ENCODE results near the gene PLA2G4A. TPM values are rescaled to one million over a fixed set of nuclear protein-coding genes. Genes with fewer than 3 reads are reported as not detected.

The PLA2G4A gene
- total RNA-seq, 2 experiments from 2014 or later: not detected

DNA sequence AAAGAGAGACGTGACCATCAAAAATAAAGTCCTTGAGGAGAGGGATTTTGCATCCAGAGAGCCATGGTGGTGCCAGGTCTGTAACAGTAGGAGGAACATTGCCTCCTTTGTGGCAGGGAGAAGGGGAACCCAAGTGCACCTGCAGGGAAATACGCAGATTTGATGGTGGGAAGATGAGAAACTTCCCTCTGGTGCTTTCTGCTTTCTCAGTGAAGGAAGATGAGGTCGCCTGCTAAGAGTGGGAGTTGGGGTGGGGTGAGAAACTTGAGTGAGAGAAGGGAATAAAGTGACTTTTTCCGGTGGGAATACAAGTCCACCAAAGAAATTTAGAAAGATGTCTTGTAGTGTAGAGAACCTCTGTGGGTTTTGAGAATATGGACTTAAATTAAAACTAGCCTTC lies 9.1 kb downstream of the PLA2G4A start:
- no peaks in the 10 kb centered on the region for H3K4me1 Mint-ChIP-seq (ENCODE audit: low read depth)
- H3K36me3 Mint-ChIP-seq (ENCODE audit: low read depth): no peaks in the 10 kb centered on the region
- no peaks in the 10 kb centered on the region for H3K9me3 Mint-ChIP-seq (ENCODE audit: insufficient read depth)
- ChIA-PET CTCF (no interaction called here), POLR2A (no interaction called here)
- no peak for DNase-seq
- H3K27ac Mint-ChIP-seq: no peak overlapping the region
- ATAC-seq: no peak
- H3K27me3 Mint-ChIP-seq (ENCODE audit: low read depth): peaks cover 3% of the 10 kb centered on the region
- no peak overlapping the region for H3K4me3 Mint-ChIP-seq

DNA sequence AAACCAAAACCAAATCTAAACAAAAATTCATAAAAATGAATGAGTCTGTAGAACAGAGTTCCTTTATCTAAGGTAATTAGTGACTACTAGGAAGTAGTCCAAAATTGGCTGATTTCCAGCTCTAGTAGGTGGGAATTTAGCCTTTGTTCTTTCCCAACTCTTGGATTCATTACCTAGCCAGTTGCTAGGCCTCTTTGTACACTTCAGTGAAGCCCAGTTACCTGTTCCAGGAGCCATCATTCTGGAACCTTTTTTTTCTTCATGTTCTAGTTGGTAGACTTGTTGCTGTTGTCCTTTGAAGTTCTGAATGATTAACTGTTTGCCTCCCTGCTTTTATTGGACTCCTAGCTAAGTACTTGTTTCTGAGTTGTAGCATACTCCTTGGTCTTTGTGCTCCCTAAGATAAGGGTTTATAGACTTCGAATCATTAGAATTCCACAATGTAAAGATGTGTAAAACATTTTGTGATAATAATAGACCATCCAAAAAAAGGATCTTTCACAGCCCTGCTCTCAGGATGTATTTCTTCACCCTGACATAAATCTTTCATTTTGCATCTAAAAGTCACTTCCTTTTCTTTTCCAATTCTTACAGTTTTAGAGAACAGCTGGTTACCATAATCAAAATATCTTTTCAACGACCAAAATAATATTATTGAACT lies 9.8 kb downstream of the PLA2G4A start:
- Mint-ChIP-seq H3K36me3 (ENCODE audit: low read depth) (no peaks in the 10 kb centered on the region), H3K4me3 (no peak overlapping the region), H3K9me3 (ENCODE audit: insufficient read depth) (no peaks in the 10 kb centered on the region), H3K4me1 (ENCODE audit: low read depth) (no peaks in the 10 kb centered on the region), H3K27ac (no peak overlapping the region), H3K27me3 (ENCODE audit: low read depth) (peaks cover 3% of the 10 kb centered on the region)
- CTCF ChIA-PET: no interaction called here
- POLR2A ChIA-PET: no interaction called here
- ATAC-seq: no peak
- no peak for DNase-seq

DNA sequence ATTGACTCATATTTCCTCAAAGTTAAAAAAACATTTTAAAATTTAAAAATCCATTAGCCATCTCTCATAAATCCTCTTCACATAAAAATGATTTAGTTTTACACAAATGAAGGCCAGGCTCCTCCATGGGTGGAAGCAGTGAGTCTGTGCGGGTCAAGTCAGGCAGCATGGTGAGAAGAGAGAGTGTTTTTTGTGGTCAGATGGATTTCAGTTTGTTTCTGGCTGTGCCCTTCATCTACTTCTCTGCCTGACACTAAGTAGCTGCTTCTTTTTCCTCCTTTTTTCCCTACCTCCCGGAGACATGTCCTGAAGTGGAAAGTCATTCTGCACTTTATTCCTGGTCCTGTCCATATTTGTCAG lies 10.3 kb downstream of the PLA2G4A start:
- no peak for ATAC-seq
- H3K36me3 Mint-ChIP-seq (ENCODE audit: low read depth): no peaks in the 10 kb centered on the region
- CTCF ChIA-PET: no interaction called here
- no peaks in the 10 kb centered on the region for H3K9me3 Mint-ChIP-seq (ENCODE audit: insufficient read depth)
- H3K27ac Mint-ChIP-seq: no peak overlapping the region
- no peak overlapping the region for H3K4me3 Mint-ChIP-seq
- no peaks in the 10 kb centered on the region for H3K4me1 Mint-ChIP-seq (ENCODE audit: low read depth)
- DNase-seq: no peak
- peaks cover under 1% of the 10 kb centered on the region for H3K27me3 Mint-ChIP-seq (ENCODE audit: low read depth)
- POLR2A ChIA-PET: no interaction called here

DNA sequence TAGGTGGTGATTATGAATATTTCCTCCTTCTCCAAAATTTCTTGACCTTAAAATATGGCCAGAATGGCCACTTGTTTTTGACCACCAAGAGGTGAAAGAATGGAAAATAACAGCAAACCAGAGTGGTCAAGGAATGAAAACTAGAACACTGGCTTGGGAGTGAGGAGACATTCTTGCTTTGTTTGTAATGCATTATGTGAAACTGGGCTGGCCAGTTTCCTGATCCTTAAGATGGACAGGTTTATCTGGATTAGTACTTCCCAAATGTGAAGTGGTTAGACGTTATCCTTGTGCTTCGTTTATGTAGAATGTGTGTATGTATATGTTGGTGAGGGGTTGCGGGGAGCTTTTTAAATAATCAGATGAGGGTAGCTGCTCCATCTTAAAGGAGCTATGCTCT lies 12.8 kb downstream of the PLA2G4A start:
- Mint-ChIP-seq H3K27me3 (ENCODE audit: low read depth) (no peaks in the 10 kb centered on the region), H3K36me3 (ENCODE audit: low read depth) (no peaks in the 10 kb centered on the region), H3K27ac (no peak overlapping the region), H3K4me1 (ENCODE audit: low read depth) (no peaks in the 10 kb centered on the region), H3K4me3 (no peak overlapping the region), H3K9me3 (ENCODE audit: insufficient read depth) (no peaks in the 10 kb centered on the region)
- ChIA-PET POLR2A (no interaction called here), CTCF (no interaction called here)
- DNase-seq (no peak), ATAC-seq (no peak)

DNA sequence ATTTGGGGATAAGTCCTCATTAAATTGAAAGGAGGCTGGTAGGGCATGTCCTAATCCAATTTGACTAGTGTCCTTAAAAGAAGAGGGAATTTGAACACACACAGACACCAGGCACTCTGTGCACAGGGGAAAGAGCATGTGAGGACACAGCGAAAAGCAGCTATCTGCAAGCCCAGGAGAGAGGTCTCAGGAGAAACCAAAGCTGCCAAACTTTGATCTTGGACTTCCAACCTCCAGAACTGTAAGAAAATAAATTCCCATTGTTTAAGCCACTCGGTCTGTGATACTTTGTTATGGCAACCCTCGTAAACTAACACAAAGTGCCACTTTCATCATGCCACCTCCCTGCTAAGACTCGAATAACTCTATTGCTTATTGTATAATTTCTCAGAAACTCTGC lies 13.8 kb downstream of the PLA2G4A start:
- Mint-ChIP-seq H3K27me3 (ENCODE audit: low read depth) (peaks cover 2% of the 10 kb centered on the region), H3K4me3 (no peak overlapping the region), H3K27ac (no peak overlapping the region), H3K36me3 (ENCODE audit: low read depth) (no peaks in the 10 kb centered on the region), H3K4me1 (ENCODE audit: low read depth) (no peaks in the 10 kb centered on the region), H3K9me3 (ENCODE audit: insufficient read depth) (no peaks in the 10 kb centered on the region)
- CTCF ChIA-PET: no interaction called here
- DNase-seq (no peak), ATAC-seq (no peak)
- POLR2A ChIA-PET: no interaction called here

DNA sequence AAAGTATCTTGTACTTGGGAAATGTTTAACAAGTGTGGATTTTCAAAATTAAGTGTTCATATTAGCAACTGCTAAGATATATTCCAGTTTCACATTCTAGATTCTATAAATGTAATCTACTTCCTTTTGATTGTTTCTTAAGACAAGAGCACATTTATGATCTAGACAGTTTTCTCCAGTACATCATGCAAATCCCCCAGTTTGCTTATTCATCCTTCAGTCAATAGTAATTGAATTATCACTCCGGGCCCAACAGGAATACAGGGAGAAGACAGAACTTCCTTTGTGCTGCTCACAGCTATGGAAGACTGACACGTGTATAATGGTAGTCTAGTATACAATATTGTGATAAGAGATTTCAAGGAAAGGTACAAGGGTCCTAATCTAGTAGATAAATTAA lies 14.5 kb downstream of the PLA2G4A start:
- Mint-ChIP-seq H3K9me3 (ENCODE audit: insufficient read depth) (no peaks in the 10 kb centered on the region), H3K4me3 (no peak overlapping the region), H3K4me1 (ENCODE audit: low read depth) (no peaks in the 10 kb centered on the region), H3K27me3 (ENCODE audit: low read depth) (peaks cover 2% of the 10 kb centered on the region), H3K36me3 (ENCODE audit: low read depth) (no peaks in the 10 kb centered on the region), H3K27ac (no peak overlapping the region)
- ChIA-PET CTCF (interaction anchor here (0.7 to 1.1 kb wide), 2 partner anchors 31 to 34 kb away, joined by 3 read pairs; no protein-coding TSS in a partner anchor), POLR2A (no interaction called here)
- ATAC-seq: no peak
- no peak for DNase-seq

DNA sequence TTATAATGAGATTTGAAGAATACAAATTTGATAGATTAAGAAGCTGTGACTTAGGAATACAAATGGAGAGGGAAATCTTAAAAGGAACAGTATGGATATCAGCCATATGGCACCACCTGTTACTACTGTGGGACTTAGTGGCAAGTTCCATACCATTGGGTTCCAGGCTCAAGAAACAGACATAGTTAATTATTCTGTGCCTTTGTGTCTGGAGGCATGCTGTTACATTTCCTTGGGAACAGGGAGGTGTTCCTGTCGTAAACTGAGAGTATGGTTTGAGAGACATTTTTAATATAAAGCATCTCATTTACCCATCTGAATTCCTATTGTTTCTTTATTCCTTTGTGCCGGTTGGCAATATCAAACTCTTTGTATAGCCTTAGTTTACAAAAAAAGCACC lies 15.2 kb downstream of the PLA2G4A start:
- no peaks in the 10 kb centered on the region for H3K9me3 Mint-ChIP-seq (ENCODE audit: insufficient read depth)
- ATAC-seq (no peak), DNase-seq (no peak)
- ChIA-PET POLR2A (no interaction called here), CTCF (interaction anchor here (0.7 to 1.1 kb wide), 2 partner anchors 30 to 33 kb away, joined by 3 read pairs; no protein-coding TSS in a partner anchor)
- H3K27me3 Mint-ChIP-seq (ENCODE audit: low read depth): peaks cover 2% of the 10 kb centered on the region
- H3K36me3 Mint-ChIP-seq (ENCODE audit: low read depth): no peaks in the 10 kb centered on the region
- H3K27ac Mint-ChIP-seq: no peak overlapping the region
- no peak overlapping the region for H3K4me3 Mint-ChIP-seq
- H3K4me1 Mint-ChIP-seq (ENCODE audit: low read depth): no peaks in the 10 kb centered on the region

DNA sequence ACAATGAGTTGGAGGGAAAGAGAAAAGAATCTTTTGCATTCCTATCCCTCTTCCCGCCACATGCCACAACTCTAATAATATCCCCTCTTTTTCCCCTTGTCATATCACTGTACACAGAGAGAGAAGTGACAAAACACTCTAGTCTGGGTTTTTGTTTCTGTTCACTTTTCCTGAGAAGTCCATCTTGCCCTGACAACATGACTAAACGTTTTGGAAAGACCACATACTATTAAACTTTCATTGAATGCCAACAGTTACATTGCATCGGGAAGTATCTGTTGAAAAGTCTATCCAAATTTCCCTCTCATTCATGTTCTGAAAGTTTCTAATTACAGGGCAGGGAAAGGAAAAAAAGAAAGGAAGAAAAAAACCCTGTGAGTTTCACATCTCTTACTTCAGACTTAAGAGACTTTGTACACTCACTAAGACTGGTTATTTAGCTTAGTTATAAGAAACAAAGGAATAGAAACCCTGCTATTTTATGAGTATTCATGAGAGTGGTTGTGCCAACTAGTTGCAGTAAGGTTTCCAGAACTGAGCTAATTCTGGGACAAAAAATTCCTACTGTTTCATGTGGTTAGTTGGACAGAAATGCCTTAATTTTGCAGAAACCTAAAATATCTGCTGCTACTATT lies 16.9 kb downstream of the PLA2G4A start:
- no peak for DNase-seq
- no peak overlapping the region for H3K4me3 Mint-ChIP-seq
- ChIA-PET POLR2A (no interaction called here), CTCF (no interaction called here)
- no peaks in the 10 kb centered on the region for H3K9me3 Mint-ChIP-seq (ENCODE audit: insufficient read depth)
- peaks cover 2% of the 10 kb centered on the region for H3K27me3 Mint-ChIP-seq (ENCODE audit: low read depth)
- H3K27ac Mint-ChIP-seq: no peak overlapping the region
- ATAC-seq: no peak
- no peaks in the 10 kb centered on the region for H3K36me3 Mint-ChIP-seq (ENCODE audit: low read depth)
- no peaks in the 10 kb centered on the region for H3K4me1 Mint-ChIP-seq (ENCODE audit: low read depth)

DNA sequence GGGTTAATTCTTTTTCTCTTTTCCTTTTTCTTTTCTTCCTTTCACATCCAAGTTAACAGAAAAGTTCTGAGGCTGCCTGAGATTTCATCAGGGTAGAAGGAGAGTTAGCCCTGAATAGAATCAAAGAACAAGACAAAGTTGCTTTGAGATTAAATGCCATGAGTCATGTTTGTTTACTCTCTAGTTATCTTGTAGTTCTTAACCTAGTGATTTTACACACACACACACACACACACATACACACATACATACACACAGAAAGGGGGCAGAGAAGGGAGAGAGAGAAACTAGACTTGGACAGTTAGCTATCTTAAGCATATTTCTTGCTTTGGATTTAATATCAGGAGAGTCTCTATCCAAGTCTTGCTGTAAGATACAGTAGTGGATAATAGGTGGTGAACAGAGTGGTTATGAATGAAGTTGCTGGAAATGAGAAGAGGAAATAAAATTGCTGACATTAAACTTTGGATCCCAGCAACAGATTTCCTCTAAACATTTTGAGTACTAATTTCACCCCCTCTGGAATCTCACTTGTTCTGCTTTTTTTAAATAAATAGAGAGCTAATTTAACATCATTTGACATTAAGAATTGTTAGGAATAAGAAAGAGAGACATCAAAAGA lies 19.9 kb downstream of the PLA2G4A start:
- ATAC-seq: no peak
- ChIA-PET POLR2A (no interaction called here), CTCF (no interaction called here)
- Mint-ChIP-seq H3K27me3 (ENCODE audit: low read depth) (peaks cover 2% of the 10 kb centered on the region), H3K9me3 (ENCODE audit: insufficient read depth) (no peaks in the 10 kb centered on the region), H3K36me3 (ENCODE audit: low read depth) (no peaks in the 10 kb centered on the region), H3K27ac (no peak overlapping the region), H3K4me3 (no peak overlapping the region), H3K4me1 (ENCODE audit: low read depth) (no peaks in the 10 kb centered on the region)
- DNase-seq: no peak

DNA sequence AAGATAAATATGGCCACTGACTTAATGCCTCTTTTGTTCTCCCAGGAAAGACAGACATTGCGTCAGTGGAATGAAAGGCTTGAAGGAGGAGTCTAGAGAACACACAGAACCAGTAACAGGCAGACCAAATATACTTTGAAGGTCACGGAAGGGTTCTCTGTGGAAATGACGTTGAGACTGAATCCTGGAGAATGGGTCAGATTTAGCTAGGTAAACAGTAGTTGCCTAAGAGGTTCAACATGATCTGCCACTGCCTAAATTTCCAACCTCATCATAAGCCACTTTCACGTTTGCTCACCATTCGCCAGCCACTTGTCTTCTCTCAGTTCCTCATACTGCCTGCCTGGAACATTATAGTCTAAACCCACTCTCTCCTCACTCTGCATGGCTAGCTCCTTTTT lies 20.5 kb downstream of the PLA2G4A start:
- POLR2A ChIA-PET: no interaction called here
- no peaks in the 10 kb centered on the region for H3K9me3 Mint-ChIP-seq (ENCODE audit: insufficient read depth)
- no peak for DNase-seq

DNA sequence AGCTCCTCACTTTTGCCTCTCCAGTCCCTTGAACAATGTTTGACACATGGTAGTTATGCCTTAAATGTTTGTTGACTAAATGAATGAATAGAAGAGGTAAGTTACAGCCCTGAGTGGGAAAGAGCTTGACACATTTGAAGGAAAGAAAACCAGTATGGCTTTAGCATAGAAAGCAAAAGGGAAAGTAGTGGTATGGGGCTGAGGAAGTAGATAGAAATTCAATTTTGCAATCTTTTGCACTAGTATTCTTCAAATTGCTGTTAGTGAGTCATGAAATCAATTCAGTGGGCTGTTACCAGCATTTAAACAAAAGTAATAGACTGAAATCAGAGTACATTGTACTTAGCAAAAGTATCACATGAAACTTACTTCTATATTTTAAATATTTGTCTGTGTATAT lies 21.1 kb downstream of the PLA2G4A start:
- Mint-ChIP-seq H3K9me3 (ENCODE audit: insufficient read depth) (no peaks in the 10 kb centered on the region), H3K36me3 (ENCODE audit: low read depth) (no peaks in the 10 kb centered on the region), H3K4me1 (ENCODE audit: low read depth) (no peaks in the 10 kb centered on the region), H3K27me3 (ENCODE audit: low read depth) (peaks cover 2% of the 10 kb centered on the region), H3K4me3 (no peak overlapping the region), H3K27ac (no peak overlapping the region)
- POLR2A ChIA-PET: no interaction called here
- ATAC-seq: no peak
- CTCF ChIA-PET: no interaction called here
- DNase-seq: no peak

More for the DNA sequence above, 20.5 kb downstream of the PLA2G4A start:
- ATAC-seq: no peak
- Mint-ChIP-seq H3K4me1 (ENCODE audit: low read depth) (no peaks in the 10 kb centered on the region), H3K27me3 (ENCODE audit: low read depth) (peaks cover 2% of the 10 kb centered on the region), H3K4me3 (no peak overlapping the region), H3K36me3 (ENCODE audit: low read depth) (no peaks in the 10 kb centered on the region), H3K27ac (no peak overlapping the region)
- CTCF ChIA-PET: no interaction called here

DNA sequence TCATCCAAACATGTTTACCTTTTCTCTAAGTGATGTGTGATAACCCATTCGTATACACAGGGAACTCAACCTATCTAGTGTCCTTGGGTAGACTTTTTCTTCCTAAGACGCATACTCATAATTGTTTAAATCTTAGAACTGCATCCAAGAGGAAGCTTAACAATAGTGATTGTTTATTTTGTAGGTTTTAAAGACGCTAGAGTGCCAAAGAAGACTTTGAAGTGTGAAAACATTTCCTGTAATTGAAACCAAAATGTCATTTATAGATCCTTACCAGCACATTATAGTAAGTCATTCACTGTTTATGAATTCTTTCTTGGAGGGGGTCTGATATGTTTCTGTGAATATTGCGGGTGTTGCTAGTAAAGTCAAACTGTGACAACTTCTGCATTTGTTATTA lies 25.4 kb downstream of the PLA2G4A start:
- Mint-ChIP-seq H3K4me1 (ENCODE audit: low read depth) (no peaks in the 10 kb centered on the region), H3K9me3 (ENCODE audit: insufficient read depth) (no peaks in the 10 kb centered on the region), H3K4me3 (no peak overlapping the region), H3K27ac (no peak overlapping the region), H3K27me3 (ENCODE audit: low read depth) (no peaks in the 10 kb centered on the region), H3K36me3 (ENCODE audit: low read depth) (no peaks in the 10 kb centered on the region)
- ChIA-PET POLR2A (no interaction called here), CTCF (no interaction called here)
- no peak for DNase-seq
- ATAC-seq: no peak

DNA sequence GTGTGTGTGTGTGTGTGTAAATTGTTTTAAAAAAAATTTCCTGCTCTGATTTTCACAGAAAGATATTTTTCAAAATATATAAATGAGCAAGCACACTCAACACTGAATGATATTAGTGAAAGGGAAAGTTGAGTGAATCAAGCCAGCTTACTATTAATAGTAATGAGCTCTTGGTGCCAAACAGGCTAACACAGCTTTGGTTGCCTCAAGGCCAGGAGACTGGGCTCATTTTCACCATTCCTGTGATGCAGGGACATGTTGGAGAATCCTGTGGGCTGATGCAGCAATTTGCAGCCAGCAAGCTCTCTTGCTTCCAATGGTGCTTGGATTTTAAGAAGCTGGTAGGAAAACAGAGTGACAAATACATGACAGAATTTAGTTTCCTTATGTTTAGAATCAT lies 30.2 kb downstream of the PLA2G4A start:
- ATAC-seq: no peak
- ChIA-PET CTCF (no interaction called here), POLR2A (no interaction called here)
- no peak overlapping the region for H3K27ac Mint-ChIP-seq
- H3K27me3 Mint-ChIP-seq (ENCODE audit: low read depth): no peaks in the 10 kb centered on the region
- no peaks in the 10 kb centered on the region for H3K9me3 Mint-ChIP-seq (ENCODE audit: insufficient read depth)
- no peak overlapping the region for H3K4me3 Mint-ChIP-seq
- H3K4me1 Mint-ChIP-seq (ENCODE audit: low read depth): no peaks in the 10 kb centered on the region
- H3K36me3 Mint-ChIP-seq (ENCODE audit: low read depth): no peaks in the 10 kb centered on the region
- DNase-seq: no peak

All from activated CD8-positive, alpha-beta T cell treated with anti-CD3 and anti-CD28 coated beads, Interleukin-2, amount 10 ng/mL, durations not matched to agents 7 days and 5 days (primary cell).